AG08396 (cell line): ENCODE measurements around the gene RNF8.

Experiments used
- DNase-seq: peaks from one replicate; pipeline ENCODE4 v3.0.0; 2012; ENCODE audit warnings: low spot score, mixed read lengths

The RNF8 gene

DNA sequence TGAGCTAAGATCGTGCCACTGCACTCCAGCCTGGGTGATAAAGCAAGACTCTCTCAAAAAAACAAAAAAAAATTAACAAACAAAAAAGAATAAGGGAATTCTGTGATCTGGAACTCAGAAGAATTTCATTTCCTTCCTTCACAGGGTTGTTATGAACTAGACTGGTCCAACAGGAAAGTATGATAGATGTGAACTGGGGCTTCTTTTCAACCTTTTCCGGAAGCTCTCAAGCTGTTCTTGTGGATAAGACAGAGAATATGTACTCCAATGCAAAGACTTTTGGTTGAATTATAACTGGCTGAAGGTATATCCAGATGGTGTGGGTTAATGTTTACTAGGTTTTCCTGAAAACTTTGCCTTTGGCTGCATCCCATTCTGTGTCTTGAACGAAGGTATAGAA lies 5.3 kb downstream of the RNF8 start:
- DNase-seq = no peak

GRCh38 chr6:37362101-37362828 lies 8.5 kb downstream of the RNF8 start:
- no peak for DNase-seq

GRCh38 chr6:37365791-37366190 lies 12.0 kb downstream of the RNF8 start:
- DNase-seq = no peak

GRCh38 chr6:37366910-37367309 lies 13.1 kb downstream of the RNF8 start:
- DNase-seq = no peak

DNA sequence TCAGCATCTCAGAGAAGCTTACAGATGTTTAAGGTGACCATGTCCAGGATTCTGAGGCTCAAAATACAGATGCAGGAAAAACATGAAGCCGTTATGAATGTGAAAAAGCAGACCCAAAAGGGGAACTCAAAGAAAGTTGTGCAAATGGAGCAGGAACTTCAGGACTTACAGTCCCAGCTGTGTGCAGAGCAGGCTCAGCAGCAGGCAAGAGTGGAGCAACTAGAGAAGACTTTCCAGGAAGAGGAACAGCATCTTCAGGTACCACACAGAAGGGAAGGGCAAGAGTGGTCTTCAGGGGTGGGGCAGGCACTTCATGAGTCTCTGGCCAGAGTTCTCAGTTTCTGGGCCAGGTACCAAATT lies 15.2 kb downstream of the RNF8 start:
- DNase-seq = no peak

DNA sequence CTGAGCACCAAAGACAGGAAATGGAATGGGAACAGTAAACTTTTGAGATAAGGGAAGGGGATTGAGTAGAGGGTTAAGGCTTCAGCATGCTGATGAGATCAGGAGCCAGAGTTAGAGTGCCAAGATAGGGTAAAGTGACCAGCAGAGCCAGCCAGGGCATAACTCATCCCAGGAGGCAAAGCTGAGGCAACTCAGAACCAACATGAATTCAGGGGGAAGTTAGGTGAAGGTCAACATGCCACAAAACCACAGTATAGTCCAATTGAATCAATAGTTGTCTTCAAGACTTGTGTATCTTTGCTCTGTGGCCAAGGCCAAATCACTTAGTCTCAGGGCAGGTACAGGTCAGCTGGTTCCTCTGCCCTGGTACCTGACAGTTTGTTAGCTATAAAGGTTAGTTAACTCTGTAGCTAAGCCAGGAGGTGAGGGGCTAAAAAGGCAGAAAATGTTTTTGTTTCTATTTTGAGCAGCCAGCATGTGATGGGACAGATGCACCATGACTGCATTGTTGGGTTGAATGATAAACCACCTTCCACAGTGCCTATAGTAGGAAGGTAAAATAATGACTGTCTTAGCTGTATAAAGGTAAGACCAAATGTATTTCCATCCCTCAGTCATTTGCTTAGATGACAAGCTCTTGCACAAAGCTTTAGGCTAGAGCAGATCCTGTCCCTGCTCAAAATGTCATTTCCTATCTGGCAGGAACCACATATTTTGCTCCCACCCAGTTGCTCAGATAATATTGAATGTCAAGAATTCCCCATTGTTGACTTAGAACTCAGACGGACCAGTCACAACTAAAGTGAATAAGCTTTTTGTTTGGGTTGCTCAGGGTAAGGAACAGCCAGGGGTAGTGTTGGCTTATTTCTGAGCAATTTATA lies 15.8 kb downstream of the RNF8 start:
- no peak for DNase-seq

GRCh38 chr6:37371154-37372083 lies 17.6 kb downstream of the RNF8 start:
- DNase-seq = no peak

- no peak for DNase-seq
Measured at GRCh38 chr6:37372116-37372515, 18.3 kb downstream of the RNF8 start.

- DNase-seq = no peak
Measured at GRCh38 chr6:37373822-37374471, 20.2 kb downstream of the RNF8 start.

DNA sequence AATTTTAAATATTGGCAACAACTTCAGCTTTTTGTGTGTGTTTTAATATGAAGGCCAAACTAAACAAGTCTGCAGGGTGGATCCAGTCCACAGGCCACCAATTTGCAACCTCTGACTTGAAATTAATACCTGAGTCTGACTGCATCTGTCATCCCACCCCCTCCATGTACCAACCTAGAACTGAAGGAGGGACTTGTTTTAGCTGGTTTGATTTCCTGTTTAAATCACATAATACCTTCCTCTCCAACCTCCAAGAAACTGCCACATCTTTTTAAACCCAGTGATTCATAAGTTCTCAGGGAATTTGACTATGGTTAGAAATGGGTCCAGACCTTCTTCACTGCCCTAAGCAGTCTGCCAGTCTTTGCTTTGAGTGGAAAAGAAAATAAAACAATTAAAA lies 21.6 kb downstream of the RNF8 start:
- no peak for DNase-seq

- DNase-seq = no peak
Measured at GRCh38 chr6:37376078-37376743, 22.4 kb downstream of the RNF8 start.

- peak; percentile 28 for DNase-seq
Measured at GRCh38 chr6:37381579-37381978, 27.8 kb downstream of the RNF8 start.

DNA sequence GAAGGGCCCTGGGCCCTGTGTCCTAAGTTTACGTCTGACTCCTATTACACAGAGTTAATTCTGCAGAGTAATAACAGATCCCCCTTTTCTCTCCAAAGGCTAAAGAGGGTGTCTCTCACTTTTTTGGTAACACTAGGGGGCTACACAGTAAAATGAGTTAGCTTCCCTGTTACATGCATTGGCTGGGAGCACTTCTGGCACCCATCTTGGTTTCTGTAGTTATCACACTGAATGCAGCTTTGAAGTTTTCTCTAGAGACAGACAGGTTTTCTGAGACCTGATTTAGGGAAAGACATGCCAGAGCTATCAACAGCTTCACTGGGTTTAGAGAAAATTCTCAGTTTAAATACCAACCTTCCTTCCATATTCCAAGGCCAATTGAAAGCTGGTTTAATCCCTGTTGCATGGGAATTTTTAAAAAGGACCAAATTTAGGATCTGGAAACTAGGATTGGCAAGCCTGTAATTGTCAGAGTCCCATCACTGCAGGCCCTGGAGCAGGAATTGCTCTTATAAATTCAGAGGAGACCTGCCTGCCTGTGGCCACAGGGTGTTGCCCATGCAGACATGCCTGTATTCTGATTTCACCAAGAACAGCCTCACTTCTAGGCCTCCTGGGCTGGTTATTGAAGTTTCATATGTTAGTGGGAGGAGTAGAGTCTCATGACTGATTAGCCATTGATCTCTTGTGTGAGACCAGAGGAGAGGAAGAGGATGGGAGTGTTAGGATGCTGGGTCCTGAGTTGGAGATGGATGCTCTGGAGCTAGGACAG lies 29.4 kb downstream of the RNF8 start:
- DNase-seq = no peak

GRCh38 chr6:37388578-37388977 lies 34.8 kb downstream of the RNF8 start:
- no peak for DNase-seq

GRCh38 chr6:37389857-37390256 lies 36.1 kb downstream of the RNF8 start:
- no peak for DNase-seq

GRCh38 chr6:37391120-37391519 lies 37.3 kb downstream of the RNF8 start:
- DNase-seq = no peak

GRCh38 chr6:37392821-37393220 lies 39.0 kb downstream of the RNF8 start:
- DNase-seq = no peak

GRCh38 chr6:37393381-37393929 lies 39.7 kb downstream of the RNF8 start:
- DNase-seq = no peak

- no peak for DNase-seq
Measured at GRCh38 chr6:37396571-37397180, 42.9 kb downstream of the RNF8 start.

- no peak for DNase-seq
Measured at GRCh38 chr6:37399131-37399530, 45.3 kb downstream of the RNF8 start.
